ENCODE measurements around the gene HEATR3.
"Not testable (repeated sequence)": the region's sequence is repeated elsewhere in the genome, so short reads cannot be mapped to it uniquely, and the experiment has no call there.

HEATR3 gene

GRCh38 chr16:50126183-50126582, 60.4 kb downstream of the HEATR3 start:
- no peaks in the 10 kb centered on the region for H3K79me2 ChIP-seq (ENCODE audit: insufficient read depth, low read depth)
- no peaks in the 10 kb centered on the region for H3K27me3 ChIP-seq (ENCODE audit: insufficient read depth, low read depth)
- H4K20me1 ChIP-seq (ENCODE audit: insufficient read depth): no peaks in the 10 kb centered on the region
- H3K36me3 ChIP-seq (ENCODE audit: insufficient read depth): no peaks in the 10 kb centered on the region
- no peak overlapping the region for H3K9ac ChIP-seq
- H2AFZ ChIP-seq (ENCODE audit: low read depth): no peak overlapping the region
- H3K27ac ChIP-seq: no peak overlapping the region
- H3K4me2 ChIP-seq: no peak overlapping the region
- no peak overlapping the region for H3K4me3 ChIP-seq (IDR thresholded peaks at IDR 0.05; ENCODE audit: insufficient read depth, low read depth, low read length)
- no peak for TF ChIP-seq CTCF (conservative IDR thresholded peaks at IDR 0.05; ENCODE audit: low read depth, low read length)
- peaks cover 52% of the 10 kb centered on the region for H3K4me1 ChIP-seq (ENCODE audit: low read depth, poor library complexity, severe bottlenecking)

DNA sequence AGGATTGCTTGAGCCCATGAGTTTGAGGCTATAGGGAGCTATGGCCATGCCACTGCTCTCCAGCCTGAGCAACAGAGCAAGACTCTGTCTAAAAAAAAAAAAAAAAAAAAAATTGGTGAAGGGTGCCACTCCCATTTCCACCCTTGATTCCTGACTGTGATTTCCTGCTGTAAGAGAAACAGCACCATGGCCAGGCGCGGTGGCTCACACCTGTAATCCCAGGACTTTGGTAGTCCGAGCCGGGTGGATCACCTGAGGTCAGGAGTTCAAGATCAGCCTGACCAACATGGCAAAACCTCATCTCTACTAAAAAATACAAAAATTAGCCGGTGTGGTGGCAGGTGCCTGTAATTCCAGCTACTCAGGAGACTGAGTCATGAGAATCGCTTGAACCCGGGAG, 66.8 kb downstream of the HEATR3 start:
- H3K27ac ChIP-seq; H3K4me3 ChIP-seq (IDR thresholded peaks at IDR 0.05; ENCODE audit: insufficient read depth, low read depth, low read length); H3K27me3 ChIP-seq (ENCODE audit: insufficient read depth, low read depth); H3K36me3 ChIP-seq (ENCODE audit: insufficient read depth); H3K79me2 ChIP-seq (ENCODE audit: insufficient read depth, low read depth); H4K20me1 ChIP-seq (ENCODE audit: insufficient read depth); H2AFZ ChIP-seq (ENCODE audit: low read depth); H3K4me2 ChIP-seq; H3K9ac ChIP-seq: not testable (repeated sequence)
- peaks cover 18% of the 10 kb centered on the region for H3K4me1 ChIP-seq (ENCODE audit: low read depth, poor library complexity, severe bottlenecking)

- no peak for TF ChIP-seq CTCF (conservative IDR thresholded peaks at IDR 0.05; ENCODE audit: low read depth, low read length)
- Histone ChIP-seq H2AFZ (ENCODE audit: low read depth) (no peak overlapping the region), H3K27me3 (ENCODE audit: insufficient read depth, low read depth) (no peaks in the 10 kb centered on the region), H3K27ac (no peak overlapping the region), H3K4me1 (ENCODE audit: low read depth, poor library complexity, severe bottlenecking) (peaks cover 15% of the 10 kb centered on the region), H3K79me2 (ENCODE audit: insufficient read depth, low read depth) (no peaks in the 10 kb centered on the region), H3K4me2 (no peak overlapping the region), H4K20me1 (ENCODE audit: insufficient read depth) (no peaks in the 10 kb centered on the region), H3K36me3 (ENCODE audit: insufficient read depth) (no peaks in the 10 kb centered on the region), H3K4me3 (IDR thresholded peaks at IDR 0.05; ENCODE audit: insufficient read depth, low read depth, low read length) (no peak overlapping the region), H3K9ac (no peak overlapping the region)
These were observed 67.4 kb downstream of the HEATR3 start for GRCh38 chr16:50133214-50133613.

DNA sequence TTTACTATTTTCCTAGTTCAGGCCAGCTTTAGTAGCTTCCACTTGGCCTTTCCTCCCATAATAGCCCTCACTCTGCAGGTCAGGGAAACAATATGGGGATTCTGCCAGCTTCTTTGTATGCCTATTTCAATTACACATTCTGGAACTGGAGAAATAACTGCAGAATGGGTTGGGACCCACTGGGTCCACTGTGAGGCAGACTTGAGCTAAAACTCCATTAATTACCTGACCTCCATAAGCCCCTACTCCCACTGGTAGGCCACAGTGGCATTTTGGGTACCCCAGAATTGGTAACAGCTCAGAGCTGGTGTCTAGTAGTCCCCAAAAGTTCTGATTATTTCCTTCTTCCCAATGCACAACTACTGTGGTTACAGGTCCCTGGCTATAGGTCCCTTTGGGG, 70.6 kb downstream of the HEATR3 start:
- peaks cover 15% of the 10 kb centered on the region for H3K4me1 ChIP-seq (ENCODE audit: low read depth, poor library complexity, severe bottlenecking)
- no peaks in the 10 kb centered on the region for H4K20me1 ChIP-seq (ENCODE audit: insufficient read depth)
- H3K9ac ChIP-seq: no peak overlapping the region
- H3K27ac ChIP-seq: no peak overlapping the region
- no peaks in the 10 kb centered on the region for H3K79me2 ChIP-seq (ENCODE audit: insufficient read depth, low read depth)
- no peak overlapping the region for H2AFZ ChIP-seq (ENCODE audit: low read depth)
- H3K4me2 ChIP-seq: no peak overlapping the region
- H3K36me3 ChIP-seq (ENCODE audit: insufficient read depth): no peaks in the 10 kb centered on the region
- TF ChIP-seq CTCF (conservative IDR thresholded peaks at IDR 0.05; ENCODE audit: low read depth, low read length): no peak
- H3K4me3 ChIP-seq (IDR thresholded peaks at IDR 0.05; ENCODE audit: insufficient read depth, low read depth, low read length): no peak overlapping the region
- no peaks in the 10 kb centered on the region for H3K27me3 ChIP-seq (ENCODE audit: insufficient read depth, low read depth)

- Histone ChIP-seq H3K4me3 (IDR thresholded peaks at IDR 0.05; ENCODE audit: insufficient read depth, low read depth, low read length) (no peak overlapping the region), H3K27me3 (ENCODE audit: insufficient read depth, low read depth) (no peaks in the 10 kb centered on the region), H3K36me3 (ENCODE audit: insufficient read depth) (no peaks in the 10 kb centered on the region), H4K20me1 (ENCODE audit: insufficient read depth) (no peaks in the 10 kb centered on the region), H2AFZ (ENCODE audit: low read depth) (no peak overlapping the region), H3K79me2 (ENCODE audit: insufficient read depth, low read depth) (no peaks in the 10 kb centered on the region), H3K4me1 (ENCODE audit: low read depth, poor library complexity, severe bottlenecking) (peaks cover 15% of the 10 kb centered on the region), H3K4me2 (no peak overlapping the region), H3K9ac (no peak overlapping the region), H3K27ac (no peak overlapping the region)
- no peak for TF ChIP-seq CTCF (conservative IDR thresholded peaks at IDR 0.05; ENCODE audit: low read depth, low read length)
These were observed 71.5 kb downstream of the HEATR3 start for GRCh38 chr16:50137268-50137667.

All from KMS-11 (cell line).